ENCODE data around the gene SYNRG.
"Not testable (repeated sequence)": the region's sequence is repeated elsewhere in the genome, so short reads cannot be mapped to it uniquely, and the experiment has no call there.

SYNRG gene, protein sequence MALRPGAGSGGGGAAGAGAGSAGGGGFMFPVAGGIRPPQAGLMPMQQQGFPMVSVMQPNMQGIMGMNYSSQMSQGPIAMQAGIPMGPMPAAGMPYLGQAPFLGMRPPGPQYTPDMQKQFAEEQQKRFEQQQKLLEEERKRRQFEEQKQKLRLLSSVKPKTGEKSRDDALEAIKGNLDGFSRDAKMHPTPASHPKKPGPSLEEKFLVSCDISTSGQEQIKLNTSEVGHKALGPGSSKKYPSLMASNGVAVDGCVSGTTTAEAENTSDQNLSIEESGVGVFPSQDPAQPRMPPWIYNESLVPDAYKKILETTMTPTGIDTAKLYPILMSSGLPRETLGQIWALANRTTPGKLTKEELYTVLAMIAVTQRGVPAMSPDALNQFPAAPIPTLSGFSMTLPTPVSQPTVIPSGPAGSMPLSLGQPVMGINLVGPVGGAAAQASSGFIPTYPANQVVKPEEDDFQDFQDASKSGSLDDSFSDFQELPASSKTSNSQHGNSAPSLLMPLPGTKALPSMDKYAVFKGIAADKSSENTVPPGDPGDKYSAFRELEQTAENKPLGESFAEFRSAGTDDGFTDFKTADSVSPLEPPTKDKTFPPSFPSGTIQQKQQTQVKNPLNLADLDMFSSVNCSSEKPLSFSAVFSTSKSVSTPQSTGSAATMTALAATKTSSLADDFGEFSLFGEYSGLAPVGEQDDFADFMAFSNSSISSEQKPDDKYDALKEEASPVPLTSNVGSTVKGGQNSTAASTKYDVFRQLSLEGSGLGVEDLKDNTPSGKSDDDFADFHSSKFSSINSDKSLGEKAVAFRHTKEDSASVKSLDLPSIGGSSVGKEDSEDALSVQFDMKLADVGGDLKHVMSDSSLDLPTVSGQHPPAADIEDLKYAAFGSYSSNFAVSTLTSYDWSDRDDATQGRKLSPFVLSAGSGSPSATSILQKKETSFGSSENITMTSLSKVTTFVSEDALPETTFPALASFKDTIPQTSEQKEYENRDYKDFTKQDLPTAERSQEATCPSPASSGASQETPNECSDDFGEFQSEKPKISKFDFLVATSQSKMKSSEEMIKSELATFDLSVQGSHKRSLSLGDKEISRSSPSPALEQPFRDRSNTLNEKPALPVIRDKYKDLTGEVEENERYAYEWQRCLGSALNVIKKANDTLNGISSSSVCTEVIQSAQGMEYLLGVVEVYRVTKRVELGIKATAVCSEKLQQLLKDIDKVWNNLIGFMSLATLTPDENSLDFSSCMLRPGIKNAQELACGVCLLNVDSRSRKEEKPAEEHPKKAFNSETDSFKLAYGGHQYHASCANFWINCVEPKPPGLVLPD (N-terminal part only)

DNA sequence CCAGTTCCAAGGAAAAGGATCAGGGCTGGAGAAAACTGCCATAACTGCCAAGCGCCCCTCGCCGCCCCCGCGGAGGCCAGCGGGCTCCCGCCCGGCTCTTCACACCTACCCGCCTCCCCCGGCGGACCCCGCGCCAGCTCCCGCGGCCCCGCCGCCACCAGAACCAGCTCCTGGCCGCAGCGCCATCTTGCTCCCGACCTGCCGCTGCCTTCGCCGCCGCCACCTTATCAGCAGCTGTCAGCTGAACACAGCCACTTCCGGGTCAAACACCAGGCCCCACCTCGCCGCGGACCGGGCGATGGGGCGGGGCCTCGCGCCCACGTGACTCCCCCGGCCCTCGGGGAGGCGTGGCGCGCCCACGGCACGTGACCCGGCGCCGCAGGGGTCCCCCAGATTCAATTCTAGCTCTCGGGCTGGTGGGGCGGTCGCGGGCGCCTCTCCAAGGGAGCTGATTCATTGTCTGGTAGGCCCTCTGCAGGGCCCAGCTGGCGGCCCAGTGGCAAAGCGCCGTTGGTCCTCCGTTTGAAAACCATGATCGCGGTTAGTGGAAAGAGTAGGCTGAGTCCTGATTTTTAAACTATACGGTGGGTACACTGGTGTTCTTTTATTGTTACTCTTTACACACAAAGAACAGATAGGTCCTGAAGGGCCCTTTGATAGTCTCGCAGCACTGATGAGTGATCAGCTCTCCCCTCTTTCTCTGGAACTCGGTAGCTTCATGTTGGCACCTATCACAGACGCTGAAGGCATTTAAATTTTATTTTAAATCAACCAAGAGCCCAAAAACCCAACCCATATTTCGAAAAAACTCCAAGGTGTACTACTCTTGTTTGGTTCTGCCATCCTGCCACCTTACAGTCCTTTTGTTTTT is at the start of gene SYNRG:
Gene SYNRG (minus strand): TSS at position 249 of the 871 bp plus-strand sequence. CDS start 63 bp downstream, at position 186.
- DNase-seq: peak; percentile 96

DNA sequence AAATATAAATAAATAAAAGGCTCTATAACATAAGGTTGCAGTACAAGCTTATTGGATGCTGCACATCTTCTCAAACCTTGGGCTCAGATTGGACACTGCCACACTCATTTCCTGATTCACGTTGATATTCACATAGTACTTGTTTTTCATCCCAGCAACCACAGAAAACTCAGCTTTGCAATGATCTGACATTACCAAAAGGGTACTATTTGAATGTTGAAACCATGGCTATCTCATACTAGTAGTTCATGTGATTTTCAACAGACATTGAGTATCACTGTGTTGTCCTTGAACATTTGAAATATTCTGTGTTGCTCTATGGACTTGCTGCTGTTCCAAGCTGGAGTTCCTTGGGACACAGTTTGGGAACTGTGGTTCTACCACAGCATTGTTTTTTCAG is 48.0 kb upstream of the SYNRG start:
- no peak for DNase-seq

DNA sequence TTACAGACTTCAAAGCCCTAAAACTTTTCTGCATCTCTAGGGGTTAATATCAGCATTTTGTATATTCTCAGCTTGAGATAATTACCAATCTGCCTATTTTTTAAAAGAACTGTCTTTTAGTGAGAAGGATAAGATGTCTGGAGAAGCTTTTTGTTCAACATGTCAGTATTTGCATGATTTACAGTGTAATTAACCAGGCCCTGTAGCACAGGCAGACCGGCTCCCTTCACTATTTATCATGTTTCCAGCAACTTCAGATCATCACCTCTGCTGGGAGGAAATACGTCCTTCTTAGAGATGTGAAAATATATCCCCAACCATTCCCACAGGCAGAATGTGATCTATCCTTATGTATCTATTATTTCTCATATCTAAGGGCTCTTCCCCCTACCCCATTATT is 42.6 kb upstream of the SYNRG start:
- DNase-seq: no peak

DNA sequence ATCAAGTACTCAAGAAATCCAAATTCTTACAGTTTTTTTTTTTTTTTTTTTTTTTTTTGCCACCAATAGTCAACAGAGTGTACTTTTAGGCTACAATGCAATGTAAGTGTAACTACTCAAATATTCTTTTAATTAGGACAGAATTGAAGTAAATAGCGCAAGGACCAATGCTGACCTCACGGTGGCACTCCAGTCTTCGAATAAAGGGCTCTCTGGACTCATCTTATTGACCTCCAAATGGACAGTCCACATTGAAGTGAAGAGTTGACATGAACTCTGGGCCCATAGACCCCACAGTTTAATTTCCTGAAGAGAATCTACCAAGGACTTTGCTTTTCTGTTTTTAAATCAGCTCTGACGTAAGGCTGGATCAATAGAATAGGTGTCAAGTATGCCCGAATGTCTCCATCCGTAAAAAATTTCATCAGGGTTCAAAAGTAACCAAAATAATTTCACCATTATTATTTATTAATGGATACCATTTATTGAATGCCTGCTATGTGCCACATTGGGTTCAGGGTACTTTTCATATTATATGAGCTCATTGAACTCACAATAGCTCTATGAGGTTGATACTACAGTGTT is 41.3 kb upstream of the SYNRG start:
- no peak for DNase-seq

DNA sequence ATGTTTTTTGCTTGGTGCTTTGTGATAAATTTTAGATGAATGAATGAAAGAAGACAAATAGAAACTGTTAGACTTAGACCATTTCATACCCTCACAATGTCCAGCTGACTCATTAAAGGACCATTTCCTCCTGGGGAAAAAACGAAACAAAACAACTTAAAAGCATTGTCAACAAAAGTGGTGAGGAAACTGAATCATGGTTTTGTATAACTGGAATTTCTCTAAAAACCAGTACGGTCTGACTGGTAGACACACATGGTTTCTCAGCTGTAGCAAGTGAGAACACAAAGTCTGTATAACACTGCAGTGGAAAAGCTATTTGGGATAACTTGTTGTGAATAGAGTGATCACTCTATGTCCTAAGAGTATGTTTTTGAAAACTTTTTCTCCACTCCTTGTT is 39.3 kb upstream of the SYNRG start:
- DNase-seq: no peak

DNA sequence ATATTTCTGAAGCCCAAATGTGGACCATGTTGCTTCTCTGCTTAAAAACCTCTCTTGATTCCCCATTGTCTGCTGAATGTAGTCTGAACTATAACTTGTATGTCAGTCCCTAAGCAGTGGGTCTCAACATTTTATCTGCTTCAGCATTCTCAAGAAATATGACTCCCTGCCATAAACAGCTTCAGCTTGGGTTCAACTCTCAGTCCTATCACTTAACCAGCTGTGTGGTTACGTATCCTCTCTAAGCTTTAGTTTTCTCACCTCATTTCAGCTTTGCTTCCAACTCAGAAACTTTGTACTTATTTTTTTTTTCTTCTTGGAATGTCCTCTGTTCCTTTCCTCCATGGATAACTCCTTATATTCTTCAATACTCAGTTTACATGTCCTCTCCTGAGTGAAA is 38.6 kb upstream of the SYNRG start:
- no peak for DNase-seq

DNA sequence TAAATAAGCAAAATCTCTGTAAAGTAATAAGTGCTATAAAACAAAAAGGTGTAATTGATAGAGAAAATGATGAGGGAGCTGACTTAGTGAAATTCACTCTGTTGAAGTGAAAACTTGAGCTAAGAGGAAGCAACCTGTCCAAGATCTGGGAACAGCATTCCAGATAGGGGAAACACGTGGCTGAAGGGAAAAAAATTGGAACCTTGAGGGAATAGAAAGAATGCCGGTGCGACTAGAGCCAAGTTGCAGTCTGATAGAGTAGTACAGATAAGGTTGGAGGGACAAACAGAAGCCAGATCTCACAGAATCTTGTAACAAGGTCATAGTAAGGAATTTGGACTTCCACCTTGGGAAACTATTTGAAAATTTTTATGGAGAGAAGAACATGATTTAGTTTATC is 34.7 kb upstream of the SYNRG start:
- DNase-seq: no peak

DNA sequence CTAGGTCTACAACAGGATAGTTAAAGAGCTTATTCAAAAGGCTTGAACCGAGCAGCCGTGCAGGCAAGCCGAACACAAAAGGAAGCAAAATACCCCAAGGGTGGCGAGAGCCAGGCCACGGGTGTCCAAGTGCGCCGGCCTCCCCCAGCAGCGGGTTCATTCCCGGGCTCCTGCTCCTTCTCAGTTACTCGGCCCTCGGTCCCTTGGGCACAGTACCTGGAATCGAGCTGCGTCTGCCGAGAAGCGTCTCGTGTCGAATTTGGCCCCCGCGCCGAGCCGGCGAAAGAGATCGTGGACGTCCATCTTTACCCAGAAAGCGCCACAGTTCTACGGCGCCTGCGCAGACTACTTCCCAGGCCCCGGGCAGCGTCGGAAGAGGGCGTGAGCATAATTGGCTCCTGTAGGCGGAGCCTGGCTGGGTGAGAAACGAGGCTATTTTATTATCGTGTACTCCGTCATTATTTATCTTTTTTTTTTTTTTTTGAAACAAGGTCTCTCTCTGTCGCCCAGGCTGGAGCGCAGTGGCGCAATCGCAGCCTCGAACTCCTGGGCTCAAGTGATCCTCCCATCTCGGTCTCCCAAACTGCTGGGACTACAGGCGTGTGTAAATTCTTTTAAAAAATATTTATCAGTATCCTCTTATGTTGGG is 34.0 kb upstream of the SYNRG start, which contains the start of gene DDX52:
Gene DDX52 (minus strand): TSS at position 329 of the 649 bp plus-strand sequence. CDS start 26 bp downstream, at position 303.
- DNase-seq: peak; percentile 94

DNA sequence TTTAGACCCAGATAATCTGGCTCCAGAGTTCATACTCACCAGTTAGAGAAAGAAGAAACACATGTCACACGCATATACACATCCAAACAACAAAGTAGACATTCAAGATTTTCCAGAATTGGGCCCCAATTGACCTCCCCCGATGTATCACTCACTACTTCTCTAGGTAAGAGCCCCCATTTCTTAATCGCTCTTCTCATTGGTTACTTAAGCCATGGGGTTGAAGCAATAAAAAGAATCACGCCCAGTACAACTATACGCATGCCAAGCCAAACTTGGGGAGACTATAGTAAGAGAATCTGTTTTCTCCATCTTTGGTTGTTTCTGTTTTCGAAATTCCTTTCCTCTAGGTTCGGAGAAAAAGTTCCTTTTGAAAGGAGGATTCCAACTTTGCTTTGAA is 33.5 kb upstream of the SYNRG start:
- DNase-seq: no peak

DNA sequence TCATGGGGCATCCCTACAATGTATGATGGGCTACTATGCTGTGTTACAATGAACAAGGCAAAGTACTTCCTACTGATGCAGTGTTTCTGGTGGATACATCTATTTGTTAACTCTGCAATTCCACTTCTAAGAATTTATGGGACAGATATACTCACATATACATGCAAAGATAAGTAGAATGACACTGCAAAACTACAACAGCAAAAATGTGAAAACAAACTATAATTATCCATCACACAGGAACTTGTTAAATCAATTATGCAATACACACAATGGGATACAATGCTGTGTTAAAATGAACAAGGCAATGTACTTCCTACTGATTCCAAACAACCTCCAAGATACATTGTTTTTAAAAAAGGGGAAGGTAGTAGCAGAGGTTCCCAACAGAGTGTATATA is 30.8 kb upstream of the SYNRG start:
- no peak for DNase-seq

DNA sequence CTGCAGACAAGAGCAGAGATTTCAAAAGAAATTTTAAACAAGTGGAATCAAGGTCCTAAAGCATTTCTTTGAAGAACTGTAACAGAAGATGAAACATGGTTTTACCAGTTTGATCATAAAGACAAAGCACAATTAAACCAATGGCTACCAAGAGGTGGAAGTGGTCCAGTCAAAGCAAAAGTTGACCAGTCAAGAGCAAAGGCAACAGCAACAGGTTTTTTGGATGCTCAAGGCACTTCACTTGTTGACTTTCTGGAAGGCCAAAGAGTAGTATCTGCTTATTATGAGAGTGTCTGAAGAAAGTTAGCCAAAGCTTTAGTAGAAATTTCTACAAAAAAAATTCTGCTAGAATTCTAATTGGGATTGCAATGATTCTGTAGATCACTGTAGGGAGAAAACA is 28.7 kb upstream of the SYNRG start:
- no peak for DNase-seq

DNA sequence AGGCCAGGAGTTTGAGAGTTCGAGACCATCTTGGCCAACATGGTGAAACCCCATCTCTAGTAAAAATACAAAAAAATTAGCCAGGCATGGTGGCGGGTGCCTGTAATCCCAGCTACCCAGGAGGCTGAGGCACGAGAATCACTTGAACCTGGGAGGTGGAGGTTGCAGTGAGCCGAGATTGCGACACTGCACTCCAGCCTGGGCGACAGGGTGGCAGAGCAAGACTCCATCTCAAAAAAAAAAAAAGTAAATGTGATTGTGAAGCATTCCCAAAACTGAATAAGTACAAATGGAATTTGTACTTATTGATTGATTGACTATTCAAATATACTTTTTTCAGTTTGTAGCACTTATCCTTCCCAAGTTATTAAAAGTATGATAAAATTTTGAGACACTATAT is 7.2 kb upstream of the SYNRG start:
- DNase-seq: not testable (repeated sequence)

DNA sequence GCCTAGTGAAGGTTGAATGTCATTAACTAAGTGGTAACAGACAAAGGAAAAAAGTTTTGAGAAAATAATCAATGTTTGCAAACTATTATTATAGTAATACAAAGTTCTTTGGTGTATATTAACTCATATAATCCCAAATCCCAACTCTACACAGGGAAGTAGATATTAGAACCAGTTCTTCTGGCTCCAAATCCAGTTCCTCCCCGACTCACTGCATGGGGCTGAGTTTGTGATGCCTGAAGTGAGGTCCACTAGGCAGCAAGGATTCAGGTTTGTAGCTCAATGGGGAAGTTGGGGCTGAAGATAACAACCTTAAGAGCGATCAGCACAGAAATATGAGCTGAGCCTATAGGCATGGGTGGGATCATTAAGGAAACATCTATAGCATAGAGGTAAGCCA is 5.6 kb upstream of the SYNRG start:
- no peak for DNase-seq

DNA sequence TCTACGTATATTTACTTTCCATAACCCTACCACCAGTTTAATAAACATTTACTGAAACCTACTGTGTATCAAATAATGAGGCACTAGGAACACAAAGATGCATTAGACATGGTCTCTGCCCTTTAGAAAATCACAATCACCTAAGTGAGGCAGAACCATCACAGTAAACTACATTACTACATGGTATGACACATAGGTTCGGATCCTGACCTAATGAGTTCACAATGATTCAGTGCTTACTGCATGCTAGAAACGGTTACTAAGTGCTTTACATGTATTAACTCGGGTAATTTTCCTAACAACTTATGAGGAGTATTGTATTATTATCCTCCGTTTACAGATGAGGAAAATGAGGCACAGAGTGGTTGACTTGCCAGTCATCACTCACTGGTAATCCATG is 5.2 kb upstream of the SYNRG start:
- DNase-seq: no peak

DNA sequence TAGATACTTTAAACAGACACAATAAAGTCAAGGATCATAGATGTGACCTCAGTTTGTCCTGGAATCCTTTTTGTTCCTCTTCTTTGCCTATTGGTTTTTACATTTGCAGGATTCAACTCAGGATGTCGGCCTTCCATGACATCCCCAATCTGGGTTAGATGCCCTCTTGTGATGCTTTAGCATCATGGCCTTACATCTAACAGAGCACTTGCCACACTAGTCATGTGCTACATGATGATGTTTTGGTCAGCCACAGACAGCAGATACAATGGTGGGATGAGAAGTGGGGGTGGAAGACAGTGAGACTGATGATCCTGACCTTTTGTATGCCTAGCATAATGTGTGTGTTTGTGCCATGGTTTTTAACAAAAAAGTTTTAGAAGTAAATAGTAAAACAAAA is 1.8 kb upstream of the SYNRG start:
- no peak for DNase-seq

DNA sequence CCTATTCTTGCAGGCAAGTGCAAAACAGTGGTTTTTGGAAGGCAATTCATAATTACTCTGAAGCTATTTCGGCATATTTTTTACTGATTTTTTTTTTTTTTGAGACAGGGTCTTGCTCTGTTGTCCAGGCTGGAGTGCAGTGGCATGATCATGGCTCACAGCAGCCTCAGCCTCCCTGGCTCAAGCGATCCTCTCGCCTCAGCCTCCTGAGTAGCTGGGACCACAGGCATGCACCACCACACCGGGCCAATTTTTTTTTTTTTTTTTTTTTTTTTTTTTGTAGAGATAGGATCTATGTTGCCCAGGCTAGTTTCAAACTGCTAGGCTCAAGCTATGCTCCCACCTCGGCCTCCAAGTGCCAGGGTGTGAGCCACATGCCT is 813 bp upstream of the SYNRG start:
- not testable (repeated sequence) for DNase-seq

DNA sequence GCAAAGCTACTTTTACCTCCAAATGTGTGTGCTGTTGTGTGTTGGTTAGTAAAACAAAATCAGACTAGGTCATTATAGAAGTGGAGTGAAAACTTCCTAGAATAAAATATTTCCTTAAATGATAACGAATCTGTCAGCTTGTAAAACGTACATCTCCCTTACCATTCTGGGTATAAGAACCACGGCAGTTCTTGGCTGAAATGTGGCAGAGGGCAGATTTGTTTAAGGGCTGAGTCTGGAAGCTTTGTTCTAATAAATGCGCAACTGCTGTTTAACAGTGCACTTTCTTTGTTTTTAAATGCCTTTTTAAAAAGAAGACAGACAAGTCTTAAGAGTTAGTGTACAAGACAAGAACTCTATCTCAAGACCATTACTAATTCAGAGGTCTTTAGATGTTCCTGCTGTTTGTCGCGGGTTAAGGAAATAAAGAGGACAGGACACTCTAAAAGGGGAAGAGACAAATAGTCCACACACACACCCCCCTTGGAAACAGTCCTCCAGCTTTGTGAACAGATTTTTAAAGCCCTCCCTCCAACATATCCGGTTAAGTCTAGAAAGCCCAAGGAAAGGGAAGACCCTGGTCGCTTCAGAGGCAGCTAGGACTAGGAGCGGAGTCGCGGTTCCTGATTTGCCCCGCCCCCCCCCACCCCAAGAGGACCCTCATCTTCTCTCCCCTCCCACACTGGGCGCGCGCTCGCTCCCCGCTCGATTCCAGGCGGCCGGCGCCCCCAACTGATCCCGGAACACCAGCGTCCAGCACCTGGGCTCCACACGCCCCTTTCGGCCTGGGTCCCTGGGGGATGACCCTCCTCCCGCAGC is 658 bp downstream of the SYNRG start:
- DNase-seq: peak; percentile 31

DNA sequence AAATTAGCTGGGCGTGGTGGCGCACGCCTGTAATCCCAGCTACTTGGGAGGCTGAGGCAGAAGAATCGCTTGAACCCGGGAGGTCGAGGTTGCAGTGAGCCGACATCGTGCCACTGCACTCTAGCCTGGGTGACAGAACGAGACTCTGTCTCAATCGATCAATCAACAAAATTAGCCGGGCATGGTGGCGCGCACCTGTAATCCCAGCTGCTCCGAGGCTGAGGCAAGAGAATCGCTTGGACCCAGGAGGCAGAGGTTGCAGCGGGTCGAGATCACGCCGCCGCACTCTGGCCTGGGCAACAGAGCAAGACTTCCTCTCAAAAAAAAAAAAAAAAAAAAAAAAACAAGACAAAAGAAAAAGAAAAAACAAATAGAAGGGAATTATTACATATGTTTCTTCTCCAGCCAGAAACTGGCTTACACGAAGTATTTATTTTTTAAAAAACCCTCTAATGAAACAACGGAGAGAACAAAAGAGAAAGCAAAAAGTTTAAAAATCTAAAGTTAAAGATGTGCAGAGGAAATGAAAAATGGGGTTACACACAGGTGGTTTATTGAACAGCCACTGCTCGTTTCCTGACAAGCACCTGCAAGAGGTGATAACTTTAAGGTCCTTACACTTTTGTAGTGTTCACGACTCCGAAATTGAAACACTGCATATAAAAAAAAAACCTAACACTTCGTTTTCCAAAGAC is 1.4 kb downstream of the SYNRG start:
- peak; percentile 40 for DNase-seq

DNA sequence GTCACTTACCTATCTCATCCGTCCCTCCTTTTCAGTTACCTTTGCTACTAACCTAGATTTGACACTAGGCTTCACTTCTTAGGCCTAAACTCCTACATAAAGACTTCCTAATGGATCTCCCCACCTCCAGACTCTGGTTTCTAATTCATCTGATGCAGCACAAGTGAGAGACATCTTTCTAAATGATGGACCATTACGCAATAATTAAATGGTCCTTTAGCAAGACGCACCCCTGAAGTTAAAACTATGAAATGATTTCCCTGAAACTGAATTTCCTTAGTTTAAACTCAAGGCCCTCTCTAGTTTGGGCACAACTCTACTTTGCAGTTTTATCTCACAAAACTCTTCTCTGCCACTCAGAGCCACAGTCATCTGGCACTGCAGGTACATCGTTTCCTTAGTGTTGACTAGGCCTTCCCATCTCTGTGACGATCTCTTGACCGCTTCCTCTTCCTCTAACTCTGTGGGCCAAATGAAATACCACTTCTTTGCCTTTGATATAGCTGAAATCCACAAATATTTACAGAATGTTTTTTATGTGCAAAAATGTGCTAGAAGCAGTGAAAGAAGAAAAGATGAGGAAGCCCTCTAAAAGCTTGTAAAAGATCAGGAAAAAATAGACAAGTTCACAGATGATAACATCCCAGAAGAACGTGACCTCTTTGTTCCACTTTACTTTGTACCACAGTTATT is 3.3 kb downstream of the SYNRG start:
- peak; percentile 61 for DNase-seq

Data from CD4-positive, alpha-beta T cell treated with Interleukin-6 for 4 hours (primary cell).